Stimulated activated CD4-positive, alpha-beta T cell treated with anti-CD3 and anti-CD28 coated beads, Interleukin-4, amount 100 ng/mL, for 24 hours (primary cell): ENCODE data around the gene EIF3I.
A peak's percentile ranks its signal among the peaks of the same experiment; 100 is the strongest.

Experiments
- DNase-seq: peaks from one replicate; pipeline ENCODE4 v3.0.0-alpha.2; 2020

EIF3I gene

GRCh38 chr1:32221980-32222755 is at the start of gene EIF3I, which contains the start of gene TMEM234:
Gene EIF3I (plus strand): TSS chr1:32222407. CDS start chr1:32222442, 35 bp downstream.
Gene TMEM234 (minus strand): TSS chr1:32222353. CDS start chr1:32222322, 31 bp downstream.
- DNase-seq = peak; percentile 93

- DNase-seq = no peak
Measured at GRCh38 chr1:32172621-32173245, 49.5 kb upstream of the EIF3I start.

GRCh38 chr1:32178380-32179192 is 43.6 kb upstream of the EIF3I start:
- DNase-seq = no peak

- DNase-seq = no peak
Measured at GRCh38 chr1:32179193-32179442, 43.1 kb upstream of the EIF3I start.

GRCh38 chr1:32179443-32180185 is 42.6 kb upstream of the EIF3I start, which contains the start of gene TXLNA:
Gene TXLNA (plus strand): TSS chr1:32179675. CDS start chr1:32180346, 671 bp downstream.
- DNase-seq = peak; percentile 91

GRCh38 chr1:32180186-32181060 is 41.8 kb upstream of the EIF3I start:
- peak; percentile 46 for DNase-seq

GRCh38 chr1:32181065-32181464 is 41.1 kb upstream of the EIF3I start:
- no peak for DNase-seq

- no peak for DNase-seq
Measured at GRCh38 chr1:32181563-32181962, 40.6 kb upstream of the EIF3I start.

GRCh38 chr1:32182060-32182459 is 40.1 kb upstream of the EIF3I start:
- DNase-seq = no peak

GRCh38 chr1:32184650-32185049 is 37.6 kb upstream of the EIF3I start:
- DNase-seq = no peak

GRCh38 chr1:32186077-32186476 is 36.1 kb upstream of the EIF3I start:
- no peak for DNase-seq

GRCh38 chr1:32186491-32186890 is 35.7 kb upstream of the EIF3I start:
- no peak for DNase-seq

- DNase-seq = no peak
Measured at GRCh38 chr1:32187850-32188249, 34.4 kb upstream of the EIF3I start.

GRCh38 chr1:32192220-32192948 is 29.8 kb upstream of the EIF3I start:
- no peak for DNase-seq

- no peak for DNase-seq
Measured at GRCh38 chr1:32194984-32195383, 27.2 kb upstream of the EIF3I start.

GRCh38 chr1:32195531-32195930 is 26.7 kb upstream of the EIF3I start:
- no peak for DNase-seq

GRCh38 chr1:32195972-32196823 is 26.0 kb upstream of the EIF3I start:
- no peak for DNase-seq

- DNase-seq = no peak
Measured at GRCh38 chr1:32197074-32197473, 25.1 kb upstream of the EIF3I start.

- no peak for DNase-seq
Measured at GRCh38 chr1:32197837-32198236, 24.4 kb upstream of the EIF3I start.
